BLaER1 (cell line): Measurements from ENCODE around the gene RNFT2.

Source experiments
- H3K27ac ChIP-seq: shearing (Covaris generic); formaldehyde crosslinking; 2 replicates; pipeline ENCODE4 v1.8.1; 2022
- H3K27me3 ChIP-seq: shearing (Covaris generic); formaldehyde crosslinking; 2 replicates; pipeline ENCODE4 v1.8.1; 2022
- H3K36me3 ChIP-seq: shearing (Covaris generic); formaldehyde crosslinking; 2 replicates; pipeline ENCODE4 v1.8.1; 2022
- H3K4me1 ChIP-seq: shearing (Covaris generic); formaldehyde crosslinking; 2 replicates; pipeline ENCODE4 v1.8.1; 2022
- H3K4me2 ChIP-seq: shearing (Covaris generic); formaldehyde crosslinking; 2 replicates; pipeline ENCODE4 v1.8.1; 2022
- H3K4me3 ChIP-seq: shearing (Covaris generic); formaldehyde crosslinking; 2 replicates; pipeline ENCODE4 v1.8.1; 2022
- H3K9ac ChIP-seq: shearing (Covaris generic); formaldehyde crosslinking; 2 replicates; pipeline ENCODE4 v1.8.1; 2022
- H3K9me3 ChIP-seq: shearing (Covaris generic); formaldehyde crosslinking; 2 replicates; pipeline ENCODE4 v1.8.1; 2022
- H4K20me1 ChIP-seq: shearing (Covaris generic); formaldehyde crosslinking; 2 replicates; pipeline ENCODE4 v1.8.1; 2022
- Cebpa-rat ChIP-seq: shearing (Covaris generic); IDR thresholded peaks from 2 replicates; pipeline ENCODE4 v1.8.1; 2022

Gene RNFT2

DNA sequence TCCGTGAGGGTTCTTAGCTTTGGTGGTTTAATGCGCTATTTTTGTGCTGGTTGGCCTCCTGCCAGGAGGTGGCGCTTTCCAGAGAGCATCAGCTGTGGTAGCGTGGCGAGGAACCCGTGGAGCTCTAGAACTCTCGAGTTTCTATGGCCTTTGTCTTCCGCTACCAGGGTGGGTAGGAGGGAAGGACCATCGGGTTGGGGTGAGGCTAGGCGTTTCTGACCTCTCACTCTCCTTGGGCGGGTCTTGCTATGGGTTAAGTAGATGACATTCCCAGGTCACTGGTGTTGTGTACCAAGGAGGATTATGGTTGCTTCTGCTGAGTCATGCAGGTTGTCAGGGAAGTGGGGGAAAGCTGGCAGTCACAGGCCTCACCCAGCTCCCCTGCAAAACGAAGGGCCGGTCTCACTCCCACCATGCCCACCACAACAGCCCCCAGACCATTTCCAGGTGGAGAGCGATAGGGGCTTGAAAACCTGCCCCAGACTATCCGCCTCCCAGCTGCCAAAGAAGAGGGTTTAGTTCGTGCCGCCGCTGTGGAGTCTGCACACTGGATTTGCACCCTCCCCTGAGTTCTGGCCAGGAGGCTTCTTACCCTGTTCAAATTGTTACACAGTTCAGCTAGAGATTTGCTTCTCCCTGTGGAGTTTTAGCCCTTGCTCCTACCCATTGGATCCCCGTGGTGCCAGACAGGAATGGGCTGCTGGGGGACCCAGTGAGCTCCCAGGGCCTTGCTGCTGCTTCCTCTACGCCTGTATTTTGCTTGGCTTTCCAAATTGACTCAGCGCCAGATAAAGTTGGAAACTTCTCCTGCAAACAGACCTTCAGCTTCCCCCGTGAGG is 21.9 kb downstream of the RNFT2 start:
- Histone ChIP-seq H3K9me3 (no peaks in the 10 kb centered on the region), H3K4me1 (no peaks in the 10 kb centered on the region), H3K27ac (no peak overlapping the region), H3K4me3 (no peak overlapping the region), H3K4me2 (no peak overlapping the region), H3K27me3 (no peaks in the 10 kb centered on the region), H4K20me1 (no peaks in the 10 kb centered on the region), H3K9ac (no peak overlapping the region), H3K36me3 (peaks cover 32% of the 10 kb centered on the region)
- TF ChIP-seq Cebpa-rat: no peak

DNA sequence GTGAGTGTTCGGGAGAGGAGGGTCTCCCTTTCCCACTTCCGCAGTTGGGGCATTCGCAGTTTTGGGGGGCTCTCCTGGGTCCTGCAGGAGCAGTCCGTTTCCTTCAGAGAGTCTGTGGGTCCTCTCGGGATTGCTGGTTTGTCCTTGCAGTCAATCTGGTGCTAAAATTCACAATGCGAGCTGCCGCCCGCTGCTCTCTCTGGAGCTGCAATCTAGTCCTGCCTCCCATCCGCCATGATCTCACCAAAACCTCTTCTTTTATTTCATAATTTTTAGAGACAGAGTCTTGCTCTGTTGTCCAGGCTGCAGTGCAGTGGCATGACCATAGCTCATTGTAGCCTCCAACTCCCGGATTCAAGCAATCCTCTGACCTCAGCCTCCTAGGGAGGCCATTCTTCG is 22.5 kb downstream of the RNFT2 start:
- Histone ChIP-seq H3K4me3 (no peak overlapping the region), H3K9ac (no peak overlapping the region)

GRCh38 chr12:116761499-116761898 is 23.4 kb downstream of the RNFT2 start:
- no peak overlapping the region for H3K4me2 ChIP-seq
- no peak for TF ChIP-seq Cebpa-rat

More for the DNA sequence above, 22.5 kb downstream of the RNFT2 start:
- Histone ChIP-seq H3K9me3 (no peaks in the 10 kb centered on the region), H4K20me1 (no peaks in the 10 kb centered on the region), H3K36me3 (peaks cover 32% of the 10 kb centered on the region), H3K4me1 (no peaks in the 10 kb centered on the region), H3K27me3 (no peaks in the 10 kb centered on the region), H3K27ac (no peak overlapping the region), H3K4me2 (no peak overlapping the region)
- no peak for TF ChIP-seq Cebpa-rat

GRCh38 chr12:116765271-116765670 is 27.2 kb downstream of the RNFT2 start:
- Histone ChIP-seq H3K4me3 (no peak overlapping the region), H3K36me3 (peaks cover 25% of the 10 kb centered on the region), H3K4me2 (no peak overlapping the region), H3K4me1 (no peaks in the 10 kb centered on the region), H4K20me1 (no peaks in the 10 kb centered on the region), H3K27ac (no peak overlapping the region), H3K9me3 (no peaks in the 10 kb centered on the region), H3K27me3 (no peaks in the 10 kb centered on the region), H3K9ac (no peak overlapping the region)
- TF ChIP-seq Cebpa-rat: no peak

More at GRCh38 chr12:116761499-116761898, 23.4 kb downstream of the RNFT2 start:
- H3K9me3 ChIP-seq: no peaks in the 10 kb centered on the region
- H3K9ac ChIP-seq: no peak overlapping the region
- H3K4me3 ChIP-seq: no peak overlapping the region
- peaks cover 32% of the 10 kb centered on the region for H3K36me3 ChIP-seq
- H3K4me1 ChIP-seq: no peaks in the 10 kb centered on the region
- no peaks in the 10 kb centered on the region for H3K27me3 ChIP-seq
- no peaks in the 10 kb centered on the region for H4K20me1 ChIP-seq
- H3K27ac ChIP-seq: no peak overlapping the region

- no peak overlapping the region for H3K9ac ChIP-seq
- no peaks in the 10 kb centered on the region for H3K4me1 ChIP-seq
- no peaks in the 10 kb centered on the region for H4K20me1 ChIP-seq
- H3K27me3 ChIP-seq: no peaks in the 10 kb centered on the region
- TF ChIP-seq Cebpa-rat: no peak
- no peak overlapping the region for H3K4me3 ChIP-seq
- no peaks in the 10 kb centered on the region for H3K9me3 ChIP-seq
- no peak overlapping the region for H3K27ac ChIP-seq
- peaks cover 15% of the 10 kb centered on the region for H3K36me3 ChIP-seq
- no peak overlapping the region for H3K4me2 ChIP-seq
Observed at GRCh38 chr12:116766285-116766684, 28.2 kb downstream of the RNFT2 start.

GRCh38 chr12:116766746-116767145 is 28.6 kb downstream of the RNFT2 start:
- no peak overlapping the region for H3K27ac ChIP-seq
- H3K27me3 ChIP-seq: no peaks in the 10 kb centered on the region
- H3K4me1 ChIP-seq: no peaks in the 10 kb centered on the region
- no peak overlapping the region for H3K4me3 ChIP-seq
- no peak overlapping the region for H3K4me2 ChIP-seq
- no peak for TF ChIP-seq Cebpa-rat
- H3K9ac ChIP-seq: no peak overlapping the region
- no peaks in the 10 kb centered on the region for H4K20me1 ChIP-seq
- no peaks in the 10 kb centered on the region for H3K9me3 ChIP-seq
- H3K36me3 ChIP-seq: peaks cover 10% of the 10 kb centered on the region

DNA sequence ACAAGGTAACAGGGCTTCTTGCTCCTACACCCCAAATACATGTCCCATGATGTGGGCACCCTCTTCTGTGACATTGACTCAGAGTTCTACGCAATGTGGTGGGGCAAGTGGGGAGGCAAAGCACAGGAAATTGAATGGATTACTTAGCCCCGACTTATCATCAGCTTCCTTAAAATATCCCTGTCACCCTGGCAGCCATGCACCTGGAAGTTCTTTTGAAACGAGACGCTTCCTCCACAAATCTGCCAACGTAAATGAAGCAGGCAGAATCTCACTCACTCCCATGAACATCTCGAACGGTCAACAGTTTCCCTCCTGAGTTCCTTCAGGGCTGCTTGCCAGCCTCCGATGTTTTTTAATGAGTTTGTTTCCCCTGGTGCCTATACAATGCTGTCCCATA is 33.5 kb downstream of the RNFT2 start:
- Histone ChIP-seq H3K4me3 (no peak overlapping the region), H3K36me3 (peaks cover 13% of the 10 kb centered on the region; the same call in 1 of the 2 replicates), H3K4me1 (no peaks in the 10 kb centered on the region), H3K27me3 (no peaks in the 10 kb centered on the region), H4K20me1 (no peaks in the 10 kb centered on the region), H3K9ac (no peak overlapping the region), H3K27ac (no peak overlapping the region), H3K9me3 (peaks cover 5% of the 10 kb centered on the region; the same call in 1 of the 2 replicates), H3K4me2 (no peak overlapping the region)
- no peak for TF ChIP-seq Cebpa-rat

GRCh38 chr12:116773276-116773731 is 35.2 kb downstream of the RNFT2 start:
- Histone ChIP-seq H3K9ac (no peak overlapping the region), H3K4me3 (no peak overlapping the region), H3K36me3 (peaks cover 11% of the 10 kb centered on the region; the same call in 1 of the 2 replicates), H3K9me3 (peaks cover 7% of the 10 kb centered on the region; the same call in 1 of the 2 replicates), H3K27ac (no peak overlapping the region), H3K4me1 (peaks cover 12% of the 10 kb centered on the region), H3K4me2 (no peak overlapping the region), H4K20me1 (no peaks in the 10 kb centered on the region), H3K27me3 (no peaks in the 10 kb centered on the region)
- TF ChIP-seq Cebpa-rat: no peak

DNA sequence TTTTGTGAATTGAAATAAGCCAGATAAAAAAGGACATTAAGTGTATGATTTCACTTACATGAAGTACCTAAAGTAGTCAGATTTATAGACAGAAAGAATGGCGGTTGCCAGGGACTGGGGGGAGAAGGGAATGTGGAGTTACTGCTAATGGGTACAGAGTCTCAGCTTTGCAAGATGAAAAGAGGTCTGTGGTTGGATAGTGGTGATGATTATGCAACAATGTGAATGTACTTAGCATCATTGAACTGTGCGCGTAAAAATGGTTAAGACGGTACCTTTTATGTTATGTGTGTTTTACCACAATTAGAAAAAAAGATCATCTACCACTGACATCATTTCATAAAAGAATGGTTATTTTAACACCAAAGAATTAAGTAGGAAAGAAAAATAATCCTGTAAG is 35.9 kb downstream of the RNFT2 start:
- H3K36me3 ChIP-seq: peaks cover 14% of the 10 kb centered on the region
- H3K4me1 ChIP-seq: peaks cover 15% of the 10 kb centered on the region
- H3K9ac ChIP-seq: no peak overlapping the region
- peaks cover 15% of the 10 kb centered on the region for H3K9me3 ChIP-seq
- H3K27me3 ChIP-seq: no peaks in the 10 kb centered on the region
- H3K4me2 ChIP-seq: no peak overlapping the region
- no peaks in the 10 kb centered on the region for H4K20me1 ChIP-seq
- H3K4me3 ChIP-seq: no peak overlapping the region
- H3K27ac ChIP-seq: no peak overlapping the region
- TF ChIP-seq Cebpa-rat: no peak

- H3K9ac ChIP-seq: no peak overlapping the region
- no peak overlapping the region for H3K27ac ChIP-seq
- H3K4me1 ChIP-seq: peaks cover 30% of the 10 kb centered on the region
- H3K36me3 ChIP-seq: peaks cover 37% of the 10 kb centered on the region
- peak overlapping the region; percentile 51; the same call in 1 of the 2 replicates for H3K4me2 ChIP-seq
- no peak for TF ChIP-seq Cebpa-rat
- H3K27me3 ChIP-seq: no peaks in the 10 kb centered on the region
- H4K20me1 ChIP-seq: no peaks in the 10 kb centered on the region
- H3K4me3 ChIP-seq: no peak overlapping the region
- H3K9me3 ChIP-seq: peaks cover 25% of the 10 kb centered on the region
Observed at GRCh38 chr12:116777245-116777644, 39.1 kb downstream of the RNFT2 start.
